Subcutaneous adipose tissue (tissue), 4 donors: ENCODE data around the gene KIAA0319L. TPM values are rescaled to one million over a fixed set of nuclear protein-coding genes. Genes with fewer than 3 reads are reported as not detected.

Experiments used
- CTCF ChIP-seq: fragments of 450-650 bp; IDR thresholded peaks from one replicate; pipeline ENCODE4 v1.5.1; 2016; ENCODE audit warnings: low read depth, mild to moderate bottlenecking, control low read depth, antibody characterized with exemption, moderate library complexity
- total RNA-seq, 4 donors: library from RNA; depleted of rRNA; stranded (reverse); fragments of >200 nt; gene quantifications; one replicate each; pipeline ENCODE4 v1.1.0, GENCODE V29; 2016

Gene KIAA0319L
- total RNA-seq, 4 donors from 2014 or later, result 35.9 to 77.6 (median 61.8) TPM

- TF ChIP-seq CTCF, result no peak
Measured at GRCh38 chr1:35452106-35452774, 105.0 kb downstream of the KIAA0319L start.

GRCh38 chr1:35451125-35451528, 106.1 kb downstream of the KIAA0319L start:
- no peak for TF ChIP-seq CTCF

GRCh38 chr1:35449334-35450008, 107.7 kb downstream of the KIAA0319L start:
- no peak for TF ChIP-seq CTCF

GRCh38 chr1:35448344-35448801, 108.8 kb downstream of the KIAA0319L start:
- TF ChIP-seq CTCF, result no peak

GRCh38 chr1:35447278-35447677, 109.9 kb downstream of the KIAA0319L start:
- TF ChIP-seq CTCF, result no peak

GRCh38 chr1:35444519-35444774, 112.8 kb downstream of the KIAA0319L start:
- TF ChIP-seq CTCF, result no peak

- no peak for TF ChIP-seq CTCF
Measured at GRCh38 chr1:35443768-35444518, 113.3 kb downstream of the KIAA0319L start.
